GM12872 (cell line): ENCODE data around the gene TMEM92.

ENCODE experiments used
- TF ChIP-seq, protein P1 (sequence below): IDR thresholded peaks from 3 replicates; pipeline ENCODE4 v1.5.1; 2011; ENCODE audit warnings: low read depth, mild to moderate bottlenecking, low read length, moderate library complexity; ENCODE audit not compliant: insufficient read depth

Gene TMEM92

GRCh38 chr17:50289278-50289677, 15.0 kb downstream of the TMEM92 start:
- TF ChIP-seq, protein P1, sequence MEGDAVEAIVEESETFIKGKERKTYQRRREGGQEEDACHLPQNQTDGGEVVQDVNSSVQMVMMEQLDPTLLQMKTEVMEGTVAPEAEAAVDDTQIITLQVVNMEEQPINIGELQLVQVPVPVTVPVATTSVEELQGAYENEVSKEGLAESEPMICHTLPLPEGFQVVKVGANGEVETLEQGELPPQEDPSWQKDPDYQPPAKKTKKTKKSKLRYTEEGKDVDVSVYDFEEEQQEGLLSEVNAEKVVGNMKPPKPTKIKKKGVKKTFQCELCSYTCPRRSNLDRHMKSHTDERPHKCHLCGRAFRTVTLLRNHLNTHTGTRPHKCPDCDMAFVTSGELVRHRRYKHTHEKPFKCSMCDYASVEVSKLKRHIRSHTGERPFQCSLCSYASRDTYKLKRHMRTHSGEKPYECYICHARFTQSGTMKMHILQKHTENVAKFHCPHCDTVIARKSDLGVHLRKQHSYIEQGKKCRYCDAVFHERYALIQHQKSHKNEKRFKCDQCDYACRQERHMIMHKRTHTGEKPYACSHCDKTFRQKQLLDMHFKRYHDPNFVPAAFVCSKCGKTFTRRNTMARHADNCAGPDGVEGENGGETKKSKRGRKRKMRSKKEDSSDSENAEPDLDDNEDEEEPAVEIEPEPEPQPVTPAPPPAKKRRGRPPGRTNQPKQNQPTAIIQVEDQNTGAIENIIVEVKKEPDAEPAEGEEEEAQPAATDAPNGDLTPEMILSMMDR: no peak

GRCh38 chr17:50289991-50290702, 15.9 kb downstream of the TMEM92 start:
- TF ChIP-seq, protein P1: no peak

GRCh38 chr17:50290933-50291332, 16.7 kb downstream of the TMEM92 start:
- TF ChIP-seq, protein P1: no peak

GRCh38 chr17:50292465-50292864, 18.2 kb downstream of the TMEM92 start:
- TF ChIP-seq, protein P1: no peak

- TF ChIP-seq, protein P1: no peak
These were observed 20.8 kb downstream of the TMEM92 start for GRCh38 chr17:50295021-50295420.

DNA sequence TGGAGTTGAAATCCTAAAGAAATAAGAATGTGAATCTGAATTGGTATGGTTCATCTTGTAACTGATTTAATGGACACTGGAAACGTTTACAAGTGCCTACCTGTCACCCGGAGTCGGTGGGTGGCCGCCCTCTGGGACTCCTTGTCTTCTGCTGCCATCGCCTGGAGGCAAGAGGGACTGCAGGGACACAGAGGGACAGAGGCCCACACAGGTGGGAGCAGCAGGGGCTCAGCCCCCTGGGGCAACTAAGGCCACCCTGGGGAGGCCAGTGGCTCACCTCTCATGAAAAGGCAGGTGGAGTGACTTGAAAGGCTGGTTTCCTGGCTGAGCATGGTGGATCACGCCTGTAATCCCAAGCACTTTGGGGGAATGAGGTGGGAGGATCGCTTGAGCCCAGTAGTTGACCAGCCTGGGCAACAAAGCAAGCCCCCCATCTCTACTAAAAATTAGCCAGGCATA, 23.2 kb downstream of the TMEM92 start:
- TF ChIP-seq, protein P1: peak; percentile 95

- TF ChIP-seq, protein P1: no peak
These were observed 23.8 kb downstream of the TMEM92 start for GRCh38 chr17:50298018-50298417.
